Liver (tissue), 9 donors: ENCODE results near the gene SMPD2. TPM values are rescaled to one million over a fixed set of nuclear protein-coding genes. Genes with fewer than 3 reads are reported as not detected.

Experiments
- DNase-seq: peaks from one replicate; pipeline ENCODE4 v3.0.0-alpha.2; 2017; ENCODE audit warnings: low spot score
- H3K27ac ChIP-seq, 2 donors: one replicate each; pipeline ENCODE4 v1.7.0; 2013; ENCODE audit warnings: inconsistent platforms in 2 of 2, low read length in 2 of 2, control low read depth in 1 of 2, low read depth in 1 of 2, mild to moderate bottlenecking in 1 of 2
- H3K27me3 ChIP-seq, 4 donors: one replicate each; pipeline versions ENCODE4 v1.6.1 to v1.7.0; 2013; ENCODE audit warnings: low read length in 3 of 4, inconsistent platforms in 1 of 4, mild to moderate bottlenecking in 1 of 4, moderate library complexity in 1 of 4; ENCODE audit not compliant: control insufficient read depth in 4 of 4, insufficient read depth in 4 of 4
- H3K36me3 ChIP-seq, 4 donors: one replicate each; pipeline versions ENCODE4 v1.6.1 to v1.7.0; 2013; ENCODE audit warnings: low read length in 3 of 4, mild to moderate bottlenecking in 3 of 4, low read depth in 1 of 4, moderate library complexity in 1 of 4; ENCODE audit not compliant: control insufficient read depth in 4 of 4, insufficient read depth in 3 of 4
- H3K4me1 ChIP-seq, 4 donors: one replicate each; pipeline versions ENCODE4 v1.6.1 to v1.7.0; 2013; ENCODE audit warnings: low read length in 3 of 4, mild to moderate bottlenecking in 3 of 4, moderate library complexity in 1 of 4; ENCODE audit not compliant: control insufficient read depth in 4 of 4, insufficient read depth in 4 of 4
- H3K4me3 ChIP-seq, 3 donors: one replicate each; pipeline versions ENCODE4 v1.6.1 to v1.7.0; 2013; ENCODE audit warnings: low read length in 3 of 3, control low read depth in 1 of 3, low read depth in 1 of 3, mild to moderate bottlenecking in 1 of 3
- H3K9ac ChIP-seq, 2 donors: one replicate each; pipeline ENCODE4 v1.7.0; 2013; ENCODE audit warnings: low read length in 2 of 2, mild to moderate bottlenecking in 2 of 2, moderate library complexity in 2 of 2, control low read depth in 1 of 2, low read depth in 1 of 2
- H3K9me3 ChIP-seq, 4 donors: one replicate each; pipeline versions ENCODE4 v1.6.1 to v1.7.0; 2013; ENCODE audit warnings: low read length in 3 of 4; ENCODE audit not compliant: control insufficient read depth in 4 of 4
- EGR1 ChIP-seq, 2 donors: IDR thresholded peaks; 2 replicates each; pipeline ENCODE4 v1.6.1; 2016 to 2018; ENCODE audit warnings: antibody characterized with exemption in 2 of 2, low read depth in 2 of 2
- GABPA ChIP-seq, 2 donors: IDR thresholded peaks in 1 of 2; conservative IDR thresholded peaks in 1 of 2; 2 replicates each; pipeline ENCODE4 v1.6.1; 2016; ENCODE audit warnings: antibody characterized with exemption in 2 of 2, mild to moderate bottlenecking in 1 of 2, moderate library complexity in 1 of 2
- HNF4A ChIP-seq, 2 donors: conservative IDR thresholded peaks; 2 replicates each; pipeline ENCODE4 v1.6.1; 2016; ENCODE audit warnings: antibody characterized with exemption in 2 of 2, mild to moderate bottlenecking in 2 of 2
- JUND ChIP-seq, 2 donors: IDR thresholded peaks; 2 replicates each; pipeline ENCODE4 v1.6.1; 2016; ENCODE audit warnings: antibody characterized with exemption in 2 of 2
- RXRA ChIP-seq, 2 donors: IDR thresholded peaks; 2 replicates each; pipeline ENCODE4 v1.6.1; 2017 to 2018; ENCODE audit warnings: antibody characterized with exemption in 2 of 2, mild to moderate bottlenecking in 1 of 2
- TAF1 ChIP-seq: conservative IDR thresholded peaks from 2 replicates; pipeline ENCODE4 v1.6.1; 2016; ENCODE audit warnings: antibody characterized with exemption, mild to moderate bottlenecking
- WGBS: extraction: QIAGEN DNeasy Blood & Tissue Kit; methylation state at CpG from one replicate; pipeline ENCODE4 v1.1.7; 2013; 5-methylcytosine and 5-hydroxymethylcytosine counted together
- polyA plus RNA-seq, 2 donors: library from polyadenylated mRNA; stranded (reverse) in 1 of 2; unstranded in 1 of 2; fragments of 200-250 nt in 1 of 2; fragments of >200 nt in 1 of 2; fragmentation: Nextera tagmentation in 1 of 2; extraction: Ambion mirVana in 1 of 2; gene quantifications; one replicate each; pipeline versions ENCODE4 v1.2.1 to v1.2.3, GENCODE V29; 2013 to 2015
- total RNA-seq, 2 donors: library from RNA; depleted of rRNA; stranded (reverse); fragments of >200 nt; gene quantifications; one replicate each; pipeline ENCODE4 v1.2.3, GENCODE V29; 2014
- TF ChIP-seq, protein P1 (sequence below): fragments of 150-350 bp; IDR thresholded peaks from 2 replicates; pipeline ENCODE4 v1.5.1; 2017; ENCODE audit warnings: improper control_type of control experiment, low read depth, low read length; ENCODE audit not compliant: missing input control
- TF ChIP-seq, protein P2 (sequence below): IDR thresholded peaks from 2 replicates; pipeline ENCODE4 v1.6.1; 2016; ENCODE audit warnings: antibody characterized with exemption, mild to moderate bottlenecking
- donor health status: healthy.
- donor health status: healthy.
- donor health status: healthy.
- donor health status: healthy.
- donor health status: healthy.

The SMPD2 gene
- total and polyA plus RNA-seq, 4 donors: 3.3 to 5.1 (median 4.2) TPM

GRCh38 chr6:109428889-109429477 lies 11.5 kb upstream of the SMPD2 start:
- Histone ChIP-seq H3K4me1 (no peaks in the 10 kb centered on the region), H3K4me3 (no peak overlapping the region), H3K9ac (no peak overlapping the region), H3K27me3 (no peaks in the 10 kb centered on the region), H3K36me3 (no peaks in the 10 kb centered on the region), H3K9me3 (no peaks in the 10 kb centered on the region), H3K27ac (no peak overlapping the region)
- TF ChIP-seq, protein P1, sequence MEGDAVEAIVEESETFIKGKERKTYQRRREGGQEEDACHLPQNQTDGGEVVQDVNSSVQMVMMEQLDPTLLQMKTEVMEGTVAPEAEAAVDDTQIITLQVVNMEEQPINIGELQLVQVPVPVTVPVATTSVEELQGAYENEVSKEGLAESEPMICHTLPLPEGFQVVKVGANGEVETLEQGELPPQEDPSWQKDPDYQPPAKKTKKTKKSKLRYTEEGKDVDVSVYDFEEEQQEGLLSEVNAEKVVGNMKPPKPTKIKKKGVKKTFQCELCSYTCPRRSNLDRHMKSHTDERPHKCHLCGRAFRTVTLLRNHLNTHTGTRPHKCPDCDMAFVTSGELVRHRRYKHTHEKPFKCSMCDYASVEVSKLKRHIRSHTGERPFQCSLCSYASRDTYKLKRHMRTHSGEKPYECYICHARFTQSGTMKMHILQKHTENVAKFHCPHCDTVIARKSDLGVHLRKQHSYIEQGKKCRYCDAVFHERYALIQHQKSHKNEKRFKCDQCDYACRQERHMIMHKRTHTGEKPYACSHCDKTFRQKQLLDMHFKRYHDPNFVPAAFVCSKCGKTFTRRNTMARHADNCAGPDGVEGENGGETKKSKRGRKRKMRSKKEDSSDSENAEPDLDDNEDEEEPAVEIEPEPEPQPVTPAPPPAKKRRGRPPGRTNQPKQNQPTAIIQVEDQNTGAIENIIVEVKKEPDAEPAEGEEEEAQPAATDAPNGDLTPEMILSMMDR: no peak
- no peak for TF ChIP-seq RXRA (IDR thresholded peaks at IDR 0.05)
- no peak for TF ChIP-seq EGR1 (IDR thresholded peaks at IDR 0.05; ENCODE audit: low read depth in 2 of 2)
- no peak for DNase-seq
- 69% methylated on average over 7 of the region's 7 CpGs for whole genome bisulfite sequencing

DNA sequence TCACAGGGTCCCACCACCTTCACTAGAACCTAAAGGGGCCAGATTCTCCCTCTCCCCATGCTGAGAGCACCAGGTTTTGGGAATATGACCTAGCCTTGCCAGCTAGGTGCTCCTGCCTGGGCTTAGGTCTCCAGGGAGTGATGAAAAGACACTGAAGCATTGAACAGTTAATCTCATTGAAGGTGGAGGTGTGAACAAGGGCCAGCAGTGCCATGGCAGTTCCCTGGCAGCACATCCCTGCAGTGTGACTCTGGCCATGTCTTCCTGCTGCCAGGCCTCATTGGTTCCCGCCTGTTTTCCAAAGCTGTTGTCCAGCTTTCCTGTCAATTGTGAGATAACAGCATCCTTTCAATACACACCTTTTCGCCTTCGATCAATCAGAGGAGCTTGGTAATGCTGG lies 11.0 kb upstream of the SMPD2 start:
- Histone ChIP-seq H3K9me3 (no peaks in the 10 kb centered on the region), H3K4me3 (no peak overlapping the region), H3K27ac (no peak overlapping the region), H3K27me3 (no peaks in the 10 kb centered on the region), H3K36me3 (no peaks in the 10 kb centered on the region), H3K9ac (no peak overlapping the region), H3K4me1 (no peaks in the 10 kb centered on the region)
- no peak for DNase-seq
- 93% methylated on average over 3 of the region's 3 CpGs for WGBS
- TF ChIP-seq, protein P2, sequence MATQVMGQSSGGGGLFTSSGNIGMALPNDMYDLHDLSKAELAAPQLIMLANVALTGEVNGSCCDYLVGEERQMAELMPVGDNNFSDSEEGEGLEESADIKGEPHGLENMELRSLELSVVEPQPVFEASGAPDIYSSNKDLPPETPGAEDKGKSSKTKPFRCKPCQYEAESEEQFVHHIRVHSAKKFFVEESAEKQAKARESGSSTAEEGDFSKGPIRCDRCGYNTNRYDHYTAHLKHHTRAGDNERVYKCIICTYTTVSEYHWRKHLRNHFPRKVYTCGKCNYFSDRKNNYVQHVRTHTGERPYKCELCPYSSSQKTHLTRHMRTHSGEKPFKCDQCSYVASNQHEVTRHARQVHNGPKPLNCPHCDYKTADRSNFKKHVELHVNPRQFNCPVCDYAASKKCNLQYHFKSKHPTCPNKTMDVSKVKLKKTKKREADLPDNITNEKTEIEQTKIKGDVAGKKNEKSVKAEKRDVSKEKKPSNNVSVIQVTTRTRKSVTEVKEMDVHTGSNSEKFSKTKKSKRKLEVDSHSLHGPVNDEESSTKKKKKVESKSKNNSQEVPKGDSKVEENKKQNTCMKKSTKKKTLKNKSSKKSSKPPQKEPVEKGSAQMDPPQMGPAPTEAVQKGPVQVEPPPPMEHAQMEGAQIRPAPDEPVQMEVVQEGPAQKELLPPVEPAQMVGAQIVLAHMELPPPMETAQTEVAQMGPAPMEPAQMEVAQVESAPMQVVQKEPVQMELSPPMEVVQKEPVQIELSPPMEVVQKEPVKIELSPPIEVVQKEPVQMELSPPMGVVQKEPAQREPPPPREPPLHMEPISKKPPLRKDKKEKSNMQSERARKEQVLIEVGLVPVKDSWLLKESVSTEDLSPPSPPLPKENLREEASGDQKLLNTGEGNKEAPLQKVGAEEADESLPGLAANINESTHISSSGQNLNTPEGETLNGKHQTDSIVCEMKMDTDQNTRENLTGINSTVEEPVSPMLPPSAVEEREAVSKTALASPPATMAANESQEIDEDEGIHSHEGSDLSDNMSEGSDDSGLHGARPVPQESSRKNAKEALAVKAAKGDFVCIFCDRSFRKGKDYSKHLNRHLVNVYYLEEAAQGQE: no peak
- no peak for TF ChIP-seq EGR1 (IDR thresholded peaks at IDR 0.05; ENCODE audit: low read depth in 2 of 2)
- TF ChIP-seq TAF1: no peak
- TF ChIP-seq JUND (IDR thresholded peaks at IDR 0.05): no peak
- no peak for TF ChIP-seq HNF4A (conservative IDR thresholded peaks at IDR 0.05)
- TF ChIP-seq GABPA (IDR thresholded peaks at IDR 0.05 in 1 of 2, conservative IDR thresholded peaks at IDR 0.05 in 1 of 2): no peak

DNA sequence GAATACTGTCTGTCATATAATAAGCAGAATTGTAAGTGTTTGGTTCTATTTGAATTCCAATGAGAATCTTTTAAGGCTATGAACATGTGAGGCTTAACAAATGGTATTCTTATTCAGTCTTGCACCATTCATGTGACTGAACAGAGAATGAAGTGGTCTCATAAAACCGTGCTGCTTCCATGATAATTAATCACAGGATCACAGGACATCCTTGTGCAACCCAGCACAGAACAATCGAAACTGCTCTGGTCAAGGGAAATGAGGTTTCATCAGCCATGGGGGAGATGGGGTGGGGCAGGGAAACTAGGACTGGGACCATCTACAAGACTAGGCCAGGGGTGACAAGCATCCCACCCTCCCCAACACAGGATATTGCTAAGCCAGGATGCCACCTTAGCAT lies 6.1 kb upstream of the SMPD2 start:
- Histone ChIP-seq H3K36me3 (no peaks in the 10 kb centered on the region), H3K9ac (no peak overlapping the region), H3K4me1 (no peaks in the 10 kb centered on the region), H3K27me3 (no peaks in the 10 kb centered on the region), H3K9me3 (no peaks in the 10 kb centered on the region), H3K27ac (no peak overlapping the region), H3K4me3 (no peak overlapping the region)
- no peak for DNase-seq
- TF ChIP-seq TAF1: no peak
- 65% methylated on average over 2 of the region's 2 CpGs for WGBS
